HG03439 (cell line): ENCODE measurements around the gene TMEM178A.
"Not testable (repeated sequence)": the region's sequence is repeated elsewhere in the genome, so short reads cannot be mapped to it uniquely, and the experiment has no call there.

Experiments used
- ATAC-seq: cut with Tn5 transposase; IDR thresholded peaks from one replicate; pipeline ENCODE4 v1.9.1; 2021; ENCODE audit warnings: mild to moderate bottlenecking, moderate library complexity; ENCODE audit not compliant: unreplicated experiment

The TMEM178A gene

DNA sequence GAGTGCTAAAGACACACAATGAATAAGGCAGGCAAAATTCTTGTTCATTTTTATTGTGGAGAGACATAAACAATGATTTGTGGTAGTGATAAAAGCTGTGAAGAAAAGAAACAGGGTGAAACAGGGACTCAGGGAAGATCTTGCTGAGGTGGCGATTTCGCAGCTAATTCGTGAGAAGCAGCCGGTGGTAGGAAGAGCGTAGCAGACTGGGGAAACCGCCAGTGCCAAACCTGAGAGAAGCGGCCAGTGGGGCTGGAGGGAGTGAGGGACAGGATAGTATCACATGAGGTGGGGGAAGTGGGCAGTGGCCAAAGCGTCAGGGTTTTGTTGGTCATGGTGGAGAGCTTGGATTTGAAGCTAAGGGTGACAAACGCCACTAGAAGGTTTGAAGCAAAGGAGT is 42.3 kb downstream of the TMEM178A start:
- ATAC-seq = no peak

DNA sequence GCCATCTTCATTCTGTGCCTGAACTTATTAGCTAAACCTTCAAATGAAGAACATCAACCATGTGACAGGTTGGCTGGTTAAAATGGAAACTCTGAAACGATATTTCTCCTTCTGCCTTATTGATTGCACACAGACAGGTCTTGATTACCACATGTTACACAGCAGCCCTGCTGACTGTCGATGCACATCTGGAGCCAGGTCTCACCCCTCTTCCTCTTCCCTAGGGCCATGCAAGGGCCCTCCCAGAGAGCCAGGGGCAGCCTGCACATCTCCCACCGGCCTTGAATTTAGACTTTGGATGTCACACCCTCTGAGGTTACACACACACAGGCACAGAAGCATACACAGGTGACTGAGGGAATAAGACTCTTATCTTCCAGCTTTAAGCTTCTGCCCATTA is 45.1 kb downstream of the TMEM178A start:
- no peak for ATAC-seq

DNA sequence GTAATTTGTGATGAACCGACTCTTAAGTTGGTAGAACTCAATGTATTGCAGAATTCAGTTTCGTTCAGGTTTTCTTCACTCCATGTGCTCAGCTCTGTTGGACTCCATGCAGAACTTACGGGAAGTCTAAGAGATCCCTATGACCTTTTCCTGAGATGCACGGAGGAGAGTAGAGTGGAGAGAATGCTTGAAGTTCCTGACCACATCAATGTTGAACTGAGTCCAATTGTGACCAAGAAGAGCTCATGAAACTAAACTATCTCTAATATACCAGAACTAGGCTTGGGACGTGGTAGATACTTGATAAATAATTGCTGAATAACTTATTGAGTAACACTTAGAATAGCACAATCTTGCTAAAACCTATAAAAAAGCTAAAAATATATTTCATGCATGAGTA is 47.2 kb downstream of the TMEM178A start:
- no peak for ATAC-seq

DNA sequence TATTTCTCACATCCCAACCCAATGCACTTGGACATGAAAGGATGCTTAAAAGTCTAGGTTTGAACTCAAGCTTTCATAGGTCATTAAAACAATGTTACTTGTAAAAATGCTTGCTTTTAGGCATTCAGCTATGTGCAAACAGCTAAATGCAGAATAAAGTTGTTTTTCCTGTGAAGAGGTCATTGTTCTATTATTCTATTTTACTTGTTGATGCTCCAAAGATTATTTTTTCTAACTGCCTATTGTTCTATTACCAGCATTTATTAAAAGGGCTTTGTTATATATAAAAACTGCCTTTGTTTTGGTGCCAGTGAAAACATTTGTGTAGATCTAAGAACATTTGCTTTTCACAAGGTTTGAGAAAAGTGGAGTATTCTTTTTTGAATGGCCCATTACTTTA is 49.4 kb downstream of the TMEM178A start:
- ATAC-seq = no peak

DNA sequence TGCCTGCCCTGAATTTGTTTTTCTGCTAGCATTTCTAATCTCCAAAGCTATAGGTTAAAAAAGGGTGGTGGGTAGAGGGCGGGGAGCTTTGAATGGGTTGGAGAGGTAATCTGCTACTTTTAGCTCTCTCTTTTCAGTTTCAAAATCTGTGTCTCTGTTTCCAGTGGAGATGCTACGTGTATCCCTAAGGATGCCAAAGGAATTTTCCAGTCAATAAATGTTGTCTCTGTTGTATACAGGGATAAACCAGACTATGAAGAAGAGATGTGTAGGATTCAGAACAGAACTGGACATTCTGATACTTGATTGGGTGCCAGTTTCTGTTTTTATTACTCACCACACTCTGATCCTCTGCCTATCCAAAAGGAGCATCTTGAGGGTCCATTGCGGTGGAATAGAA is 50.1 kb downstream of the TMEM178A start:
- ATAC-seq = no peak

DNA sequence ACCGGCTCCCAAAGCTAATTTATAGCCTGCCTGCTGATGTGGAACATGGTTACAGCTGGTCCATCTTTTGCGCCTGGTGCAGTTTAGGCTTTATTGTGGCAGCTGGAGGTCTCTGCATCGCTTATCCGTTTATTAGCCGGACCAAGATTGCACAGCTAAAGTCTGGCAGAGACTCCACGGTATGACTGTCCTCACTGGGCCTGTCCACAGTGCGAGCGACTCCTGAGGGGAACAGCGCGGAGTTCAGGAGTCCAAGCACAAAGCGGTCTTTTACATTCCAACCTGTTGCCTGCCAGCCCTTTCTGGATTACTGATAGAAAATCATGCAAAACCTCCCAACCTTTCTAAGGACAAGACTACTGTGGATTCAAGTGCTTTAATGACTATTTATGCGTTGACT is 51.4 kb downstream of the TMEM178A start:
- no peak for ATAC-seq

DNA sequence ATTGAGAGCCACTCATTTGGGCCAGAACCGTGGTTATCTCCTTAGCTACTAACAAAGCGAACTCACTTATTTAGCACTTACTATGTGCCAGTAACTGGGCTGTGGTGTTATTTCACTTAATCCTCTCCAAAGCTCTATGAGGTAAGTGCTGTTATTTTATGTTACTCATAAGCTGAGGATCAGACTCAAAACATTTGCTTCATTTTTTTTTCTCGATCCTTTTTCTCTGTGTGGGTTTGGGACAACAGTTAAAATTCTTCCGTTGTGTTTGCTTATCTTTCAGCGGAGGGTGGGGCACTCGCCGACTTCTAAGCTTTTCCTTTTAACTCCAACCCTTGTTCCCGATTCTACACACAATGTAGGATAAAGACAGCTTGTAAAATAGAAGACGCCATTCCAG is 52.8 kb downstream of the TMEM178A start:
- no peak for ATAC-seq

DNA sequence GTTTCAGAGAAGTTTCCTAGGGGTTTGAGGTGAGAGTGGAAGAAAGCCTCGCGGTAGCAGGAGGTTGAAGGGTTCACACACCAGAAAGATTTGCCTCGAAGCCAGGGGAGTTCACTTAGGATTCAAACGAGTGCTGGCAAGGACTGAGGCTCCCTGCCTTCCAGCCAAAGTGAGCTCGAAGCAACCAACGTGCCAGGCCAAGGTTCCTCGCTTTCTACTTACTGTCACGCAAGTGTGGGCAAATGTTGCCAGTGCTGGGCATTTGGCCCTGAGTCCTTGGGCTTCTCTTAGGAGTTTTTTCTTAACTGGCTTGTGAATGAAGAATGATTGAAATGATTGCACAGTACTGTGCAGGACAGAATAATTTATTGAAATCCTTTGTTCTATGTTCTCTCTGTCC is 53.6 kb downstream of the TMEM178A start:
- no peak for ATAC-seq

DNA sequence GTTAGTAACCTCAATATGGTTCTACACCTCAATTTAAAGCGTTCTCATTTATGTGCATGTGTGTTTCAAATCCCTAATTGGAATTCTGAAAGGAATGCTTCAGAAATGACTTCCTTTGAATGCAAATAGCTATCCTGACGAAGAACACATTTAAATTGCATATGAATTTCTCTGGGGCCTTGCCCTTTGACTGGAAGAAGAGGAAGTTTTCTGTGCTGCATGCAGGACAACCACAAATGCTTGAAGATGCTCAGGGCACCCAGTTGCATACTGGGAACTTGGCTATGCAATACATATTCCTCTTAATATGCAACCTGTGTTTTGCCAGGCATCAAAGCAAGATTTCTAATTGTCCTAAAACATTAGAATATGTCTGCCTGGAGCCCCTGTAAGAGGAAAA is 55.3 kb downstream of the TMEM178A start:
- no peak for ATAC-seq

DNA sequence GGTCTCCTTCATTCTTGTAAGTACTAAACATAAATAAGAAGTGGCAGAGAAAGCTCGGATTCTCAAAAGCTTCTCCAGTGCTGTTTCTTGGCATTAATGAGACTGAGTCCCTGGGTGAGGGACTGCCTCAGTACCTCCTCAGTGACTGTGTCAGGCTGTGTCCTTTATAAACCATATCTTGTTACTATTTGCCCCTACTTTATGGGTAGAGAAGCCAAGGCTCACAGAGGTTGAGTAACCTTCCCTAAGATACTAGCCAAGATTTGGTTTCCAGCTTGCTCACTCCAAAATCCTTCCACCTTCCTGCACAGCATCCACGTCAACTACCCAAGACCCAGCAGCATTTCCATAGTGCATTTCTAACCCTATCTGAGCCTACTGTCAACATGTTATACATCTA is 57.8 kb downstream of the TMEM178A start:
- ATAC-seq = no peak

DNA sequence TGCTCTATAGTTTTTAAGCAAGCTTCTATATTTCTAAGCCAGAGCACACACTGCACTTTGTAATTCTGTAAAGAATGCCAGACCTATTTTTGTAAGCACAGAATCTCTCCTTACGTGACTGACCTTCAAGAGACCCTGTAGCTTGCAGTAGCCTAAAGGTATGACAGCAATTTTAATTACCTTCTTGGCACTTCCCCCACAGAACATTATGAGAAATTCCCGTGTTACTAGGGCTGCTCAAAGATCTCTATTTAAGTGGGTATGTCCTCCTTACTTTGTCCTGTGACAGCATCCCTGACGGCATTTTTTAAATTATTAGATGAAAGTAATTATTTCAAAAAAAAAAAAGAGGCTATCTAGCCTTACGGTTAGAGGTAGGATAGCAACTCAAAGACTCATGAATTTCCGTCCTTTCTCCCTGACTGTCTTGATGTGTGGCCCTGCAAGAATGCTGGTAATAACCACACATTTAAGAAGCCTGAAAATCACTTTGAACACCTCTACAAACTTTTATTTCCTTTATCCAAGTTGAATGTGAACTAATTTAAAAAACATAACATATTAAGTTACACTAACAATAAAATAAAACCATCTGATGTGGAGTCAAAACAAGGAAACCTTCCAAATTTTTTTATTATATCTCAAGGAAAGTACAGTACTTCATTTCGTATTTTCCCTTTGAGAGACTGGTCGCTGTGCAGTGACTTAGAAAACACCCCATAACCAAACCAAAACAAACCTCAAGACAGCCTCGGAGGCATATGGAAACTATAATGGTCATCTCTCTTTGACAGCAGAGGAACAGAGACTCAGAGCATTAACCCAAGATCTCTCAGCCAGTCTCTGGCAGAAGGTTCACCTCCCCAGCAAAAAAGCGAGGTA is 58.5 kb downstream of the TMEM178A start:
- no peak for ATAC-seq

DNA sequence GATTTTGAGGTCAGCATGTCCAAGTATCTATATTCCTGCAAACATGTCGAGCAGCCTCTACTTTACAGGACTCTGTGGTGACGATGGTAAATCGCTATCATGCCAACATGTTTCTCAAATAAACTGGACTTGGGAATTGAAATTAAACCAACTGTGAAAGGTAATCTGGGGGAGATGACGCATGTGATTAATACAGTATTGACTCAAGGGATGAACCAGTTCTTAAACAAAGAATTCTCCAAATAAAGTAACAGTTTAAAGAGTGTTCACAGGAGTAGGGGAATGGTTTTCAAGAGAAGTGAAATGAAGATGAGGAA is 59.1 kb downstream of the TMEM178A start:
- no peak for ATAC-seq

DNA sequence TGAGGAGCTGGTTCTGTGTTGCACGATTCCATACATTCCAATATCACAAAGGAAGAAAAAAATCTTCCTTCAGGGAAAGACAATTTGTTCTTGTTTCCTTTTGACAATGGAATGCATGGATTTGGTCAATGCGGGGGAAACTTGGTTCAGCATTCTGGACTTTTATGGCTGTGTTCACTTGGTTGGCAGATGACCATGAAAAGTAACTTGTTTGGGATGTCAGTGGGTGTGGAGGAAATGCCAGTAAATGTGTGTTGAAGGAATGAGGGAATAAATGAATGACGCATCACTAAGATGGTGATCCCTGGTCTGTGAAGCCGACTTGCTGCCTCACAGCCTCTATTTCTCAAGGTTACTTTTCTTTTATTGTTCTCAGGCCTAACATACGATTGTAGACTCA is 59.7 kb downstream of the TMEM178A start:
- ATAC-seq = no peak

DNA sequence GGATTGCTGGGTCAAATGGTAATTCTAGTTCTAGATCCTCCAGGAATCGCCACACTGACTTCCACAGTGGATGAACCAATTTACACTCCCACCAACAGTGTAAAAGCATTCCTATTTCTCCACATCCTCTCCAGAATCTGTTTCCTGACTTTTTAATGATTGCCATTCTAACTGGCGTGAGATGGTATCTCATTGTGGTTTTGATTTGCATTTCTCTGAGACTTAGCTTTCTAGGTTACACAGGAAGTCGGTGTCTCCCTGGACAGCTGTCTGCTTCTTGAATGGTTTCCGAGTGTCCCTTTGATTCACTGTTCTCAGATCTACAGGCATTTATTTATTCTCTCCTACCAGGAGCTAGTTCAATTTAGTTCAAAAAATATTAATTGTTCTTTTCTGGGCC is 62.4 kb downstream of the TMEM178A start:
- ATAC-seq = not testable (repeated sequence)

DNA sequence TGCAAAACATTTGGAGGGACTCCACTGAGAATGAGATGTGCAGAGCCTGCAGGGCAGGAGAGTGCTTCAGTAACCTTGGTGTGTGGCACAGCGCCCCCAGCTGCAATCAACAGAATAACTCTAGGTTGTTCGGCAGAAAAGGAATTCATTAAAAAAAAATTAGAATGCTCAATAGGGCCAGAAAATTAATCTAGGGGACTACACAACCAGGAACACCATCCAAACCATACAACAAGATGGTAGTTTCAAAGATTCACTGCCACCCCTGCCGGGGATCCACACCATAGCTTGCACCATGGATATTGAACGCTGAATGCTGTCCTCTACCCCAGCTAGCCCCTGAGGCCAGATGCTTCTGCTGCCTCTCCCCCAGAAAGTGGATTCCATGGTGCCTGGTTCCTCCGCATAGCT is 63.2 kb downstream of the TMEM178A start:
- ATAC-seq = no peak

DNA sequence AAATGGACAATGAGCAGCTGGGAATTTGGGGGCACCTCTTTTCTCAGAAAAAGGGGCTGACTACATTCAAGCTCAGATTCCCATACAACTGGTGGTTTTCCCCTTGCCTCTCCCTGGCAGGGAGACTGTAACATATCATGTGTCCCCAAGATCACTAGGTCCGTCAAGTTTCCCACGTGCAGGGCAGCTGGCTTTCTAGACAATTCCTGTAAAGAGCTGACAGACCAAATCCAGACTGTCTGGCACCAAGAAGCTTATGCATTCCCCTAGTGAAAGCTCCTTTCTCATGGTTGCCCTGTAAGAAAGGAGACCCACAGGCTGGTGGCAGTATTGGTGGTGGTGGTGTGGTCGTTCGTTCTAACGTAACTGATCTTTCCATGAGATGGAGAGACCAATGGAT is 64.6 kb downstream of the TMEM178A start:
- ATAC-seq = no peak

DNA sequence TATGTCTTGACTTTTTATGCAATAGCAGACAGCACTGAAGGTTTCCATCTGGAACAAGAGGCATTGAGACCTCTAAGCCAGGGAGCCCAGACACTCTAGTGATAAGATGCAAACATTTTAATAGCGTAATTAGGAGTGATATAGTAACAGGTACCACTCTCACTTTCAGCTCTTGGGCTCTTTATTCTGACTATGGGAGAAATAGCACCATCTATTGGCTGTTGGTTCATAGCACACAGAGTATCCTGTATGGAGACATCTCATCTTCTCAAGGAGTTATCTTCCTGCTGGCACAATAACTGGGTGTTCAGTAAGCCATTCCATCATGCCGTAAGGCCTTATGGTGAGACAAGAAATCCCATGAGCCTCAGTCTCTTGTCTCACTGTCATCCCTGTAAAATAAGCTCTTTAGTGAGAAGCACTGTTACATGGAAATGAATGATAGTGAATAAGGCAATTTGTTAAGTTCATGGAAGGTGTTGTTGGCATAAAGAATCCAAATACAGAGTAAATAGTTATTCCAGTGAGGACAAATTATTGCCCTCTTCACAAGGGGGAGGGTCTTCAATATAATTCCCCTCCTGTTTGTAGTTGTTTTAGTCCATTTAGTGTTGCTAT is 65.1 kb downstream of the TMEM178A start:
- no peak for ATAC-seq

DNA sequence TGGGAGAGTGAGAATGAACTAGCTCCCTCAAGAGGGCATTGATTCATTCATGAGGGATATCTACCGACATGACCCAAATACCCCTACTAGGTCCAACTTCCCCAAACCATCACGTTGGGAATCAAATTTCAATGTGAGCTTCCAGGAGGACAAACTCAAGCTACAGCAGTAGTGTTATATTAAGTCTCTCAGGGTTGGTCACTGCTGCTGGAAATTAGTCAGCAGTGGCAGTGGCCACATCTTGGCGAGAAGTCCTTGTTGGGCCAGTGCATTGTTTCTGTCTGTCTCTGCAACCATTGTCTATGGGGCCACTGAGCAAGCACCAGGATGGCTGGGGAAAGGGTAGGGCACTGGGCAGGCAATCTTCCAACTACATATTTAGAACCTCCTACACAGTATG is 65.8 kb downstream of the TMEM178A start:
- no peak for ATAC-seq

DNA sequence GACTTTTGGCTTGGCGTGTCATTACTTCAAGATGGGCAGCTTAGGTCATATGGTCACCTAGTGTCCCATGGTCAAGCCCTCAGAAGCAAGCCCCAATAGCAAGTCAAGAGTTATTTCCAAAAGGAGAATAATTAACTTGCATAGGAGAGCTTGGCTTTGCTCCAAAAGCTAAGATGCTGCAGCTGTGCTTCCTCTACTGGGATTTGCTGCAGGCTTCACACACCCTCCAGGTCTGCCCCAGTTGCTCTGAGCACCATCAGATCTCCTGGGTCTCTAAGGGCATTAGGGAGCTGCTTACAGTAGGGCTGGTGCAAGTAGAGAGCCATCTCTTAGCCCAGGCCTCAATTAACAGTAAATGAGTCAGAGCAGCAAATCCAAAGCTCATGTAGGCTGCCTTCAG is 66.8 kb downstream of the TMEM178A start:
- ATAC-seq = no peak

DNA sequence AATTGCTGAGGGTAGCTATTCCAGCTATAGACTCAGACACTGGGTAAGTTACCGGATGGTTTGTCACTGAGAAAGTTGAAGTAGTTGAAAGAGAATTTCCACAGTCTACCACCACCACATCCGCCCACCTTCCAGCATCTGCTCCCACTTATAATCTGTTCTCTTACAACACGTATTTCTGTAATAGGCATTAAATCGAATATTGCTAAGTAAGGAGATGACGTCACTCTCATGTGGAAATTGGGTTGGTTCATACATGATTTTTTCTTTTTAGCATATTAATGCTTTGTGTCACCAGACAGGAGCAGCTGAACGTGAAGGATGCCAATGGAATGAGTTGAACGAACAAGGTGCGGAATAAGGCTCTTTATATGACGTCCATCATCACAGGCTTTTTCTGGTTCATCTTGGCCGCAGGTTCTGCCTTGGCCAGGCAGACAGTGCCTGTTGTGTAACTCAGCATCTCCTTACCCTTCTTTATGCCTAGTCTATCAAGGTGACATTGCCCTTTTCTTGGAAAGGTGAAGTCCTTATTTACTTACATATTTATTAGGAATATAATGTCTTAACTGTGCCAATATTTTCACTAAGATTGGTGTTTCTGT is 67.5 kb downstream of the TMEM178A start:
- no peak for ATAC-seq

DNA sequence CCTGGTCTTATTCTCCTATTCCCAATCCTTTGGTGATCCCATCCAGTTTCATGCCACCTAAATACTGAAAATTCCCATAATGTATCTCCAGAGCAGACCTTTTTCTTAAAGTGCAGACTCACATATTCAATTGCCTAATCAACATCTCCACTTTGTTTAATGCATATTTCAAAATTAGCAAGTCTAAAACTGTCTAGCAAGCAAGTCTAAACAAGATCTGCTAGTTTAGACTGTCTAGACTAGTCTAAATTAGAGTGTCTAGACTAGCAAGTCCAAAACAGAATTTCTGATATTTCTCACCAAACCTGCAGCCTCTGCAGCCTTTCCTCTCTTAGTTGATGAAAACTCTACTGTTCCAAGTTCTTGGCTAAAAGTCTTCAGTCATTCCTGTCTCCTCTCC is 68.7 kb downstream of the TMEM178A start:
- ATAC-seq = no peak

DNA sequence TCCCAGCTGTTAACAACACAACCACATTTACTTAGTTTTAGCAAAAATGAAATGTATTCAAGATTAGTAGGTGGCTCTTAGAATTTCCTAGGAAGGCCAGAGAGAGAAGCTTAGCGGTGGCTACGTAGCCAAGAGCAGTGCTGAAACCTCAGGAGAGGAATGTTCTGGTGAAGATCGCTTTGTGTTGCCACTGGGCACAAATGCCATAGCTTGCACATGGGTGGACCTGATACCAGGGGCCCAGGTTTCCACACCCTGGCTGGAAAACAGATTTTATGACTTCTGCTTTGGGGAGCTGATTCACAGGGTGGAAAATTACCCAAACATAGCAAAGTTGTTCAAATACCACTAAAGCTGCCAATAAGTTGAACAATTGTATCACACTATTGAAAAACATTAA is 69.9 kb downstream of the TMEM178A start:
- no peak for ATAC-seq
